Sciatic nerve (tissue), 2 donors: Measurements from ENCODE around the gene KIAA1191. TPM values are rescaled to one million over a fixed set of nuclear protein-coding genes. Genes with fewer than 3 reads are reported as not detected.

Experiments used
- ATAC-seq: fragments of 200-7000 bp; cut with Tn5 transposase; one replicate; pipeline ENCODE4 v1.9.1; 2020; ENCODE audit warnings: mild to moderate bottlenecking, moderate library complexity
- DNase-seq: peaks from one replicate; pipeline ENCODE4 v3.0.0-alpha.2; 2020; ENCODE audit warnings: low spot score
- intact Hi-C: fragments of 100-400 bp; cut with DNase I; formaldehyde crosslinking; loops from one replicate; pipeline ENCODE4 v1.14.2; 2022
- total RNA-seq: library from RNA; stranded (reverse); fragmentation: NEBNext Ultra II Directional; extraction: Animal tissue kit (Norgen Biotek cat#: 25700); gene quantifications from one replicate; pipeline ENCODE4 v1.2.1, GENCODE V29; 2021
- donor health status: DM: no; HTN: no; CAD: no.
- donor health status: DM: no; HTN: no; CAD: no.

The KIAA1191 gene
- total RNA-seq, 1 donor from 2014 or later = 87.8 TPM

GRCh38 chr5:176391999-176392398, 30.4 kb upstream of the KIAA1191 start:
- ATAC-seq (no peak), DNase-seq (no peak)
- intact Hi-C loops = no loop called here

GRCh38 chr5:176391479-176391878, 29.9 kb upstream of the KIAA1191 start:
- intact Hi-C loops = no loop called here
- no peak for DNase-seq
- ATAC-seq = no peak

GRCh38 chr5:176389135-176390123, 27.9 kb upstream of the KIAA1191 start:
- peak; percentile 44 for ATAC-seq
- intact Hi-C loops = no loop called here
- DNase-seq = no peak

GRCh38 chr5:176388444-176389134, 27.0 kb upstream of the KIAA1191 start, which contains the start of the genes HIGD2A and NOP16:
TSS of gene HIGD2A (plus strand) at chr5:176388751. CDS start at chr5:176388820, 69 bp downstream.
TSS of gene NOP16 (minus strand) at chr5:176388598. CDS start at chr5:176388539, 59 bp downstream.
- intact Hi-C loops = no loop called here
- DNase-seq (peak; percentile 100), ATAC-seq (peak; percentile 98)

- intact Hi-C loops = no loop called here
- ATAC-seq = no peak
- no peak for DNase-seq
These were observed 26.5 kb upstream of the KIAA1191 start for GRCh38 chr5:176388003-176388443.

GRCh38 chr5:176387384-176387925, 25.9 kb upstream of the KIAA1191 start:
- intact Hi-C loops = no loop called here
- ATAC-seq = no peak
- DNase-seq = no peak

GRCh38 chr5:176386491-176386890, 24.9 kb upstream of the KIAA1191 start:
- intact Hi-C loops = no loop called here
- DNase-seq = no peak
- ATAC-seq = no peak

- ATAC-seq (no peak), DNase-seq (no peak)
- intact Hi-C loops = no loop called here
These were observed 23.4 kb upstream of the KIAA1191 start for GRCh38 chr5:176384991-176385390.

GRCh38 chr5:176384366-176384930, 22.9 kb upstream of the KIAA1191 start:
- DNase-seq (no peak), ATAC-seq (no peak)
- intact Hi-C loops = no loop called here

GRCh38 chr5:176383961-176384360, 22.4 kb upstream of the KIAA1191 start:
- intact Hi-C loops = no loop called here
- ATAC-seq = no peak
- no peak for DNase-seq

GRCh38 chr5:176383248-176383905, 21.8 kb upstream of the KIAA1191 start:
- ATAC-seq (no peak), DNase-seq (no peak)
- intact Hi-C loops = no loop called here

- ATAC-seq = no peak
- intact Hi-C loops = no loop called here
- no peak for DNase-seq
These were observed 21.2 kb upstream of the KIAA1191 start for GRCh38 chr5:176382721-176383120.

GRCh38 chr5:176381979-176382378, 20.4 kb upstream of the KIAA1191 start:
- no peak for DNase-seq
- no peak for ATAC-seq
- intact Hi-C loops = no loop called here

GRCh38 chr5:176381423-176381822, 19.9 kb upstream of the KIAA1191 start:
- no peak for DNase-seq
- intact Hi-C loops = no loop called here
- peak; percentile 62 for ATAC-seq

GRCh38 chr5:176379881-176380280, 18.3 kb upstream of the KIAA1191 start:
- no peak for ATAC-seq
- intact Hi-C loops = no loop called here
- no peak for DNase-seq

- intact Hi-C loops = no loop called here
- DNase-seq = no peak
- peak; percentile 74 for ATAC-seq
These were observed 11.7 kb upstream of the KIAA1191 start for GRCh38 chr5:176373100-176373818.

- ATAC-seq (peak; percentile 31), DNase-seq (no peak)
- intact Hi-C loops = no loop called here
These were observed 10.3 kb upstream of the KIAA1191 start for GRCh38 chr5:176371621-176372539.
